Endothelial cell of umbilical vein (primary cell): ENCODE data around the gene CNIH1. TPM values are rescaled to one million over a fixed set of nuclear protein-coding genes. Genes with fewer than 3 reads are reported as not detected.

Experiments
- BruUV-seq: library from RNA; stranded (reverse); fragments of 400-500 nt; replicated peaks from 2 replicates; lab custom pipeline; 2021; lab: Mats Ljungman, UMichigan
- CTCF ChIA-PET: fragments of 300-600, 350-600 bp; sonication (Branson Sonifier 250); formaldehyde crosslinking; loops from one replicate; lab custom pipeline; 2021; ENCODE audit warnings: antibody characterized with exemption, inconsistent platforms; lab: Charles Lee
- POLR2A ChIA-PET: fragments of 300-600, 350-600 bp; sonication (Branson Sonifier 250); formaldehyde crosslinking; loops from one replicate; lab custom pipeline; 2021; ENCODE audit warnings: antibody characterized with exemption, inconsistent platforms; lab: Charles Lee
- DNase-seq: peaks from one replicate; pipeline ENCODE4 v3.0.0-alpha.2; 2011; ENCODE audit warnings: low read depth, low spot score
- FAIRE-seq: peaks from 2 replicates; lab custom pipeline; 2011; peaks lifted over from hg19 to GRCh38; lab: Jason Lieb, UNC
- H2AFZ ChIP-seq: 2 replicates; pipeline ENCODE4 v1.6.0; 2012; ENCODE audit warnings: low read depth, low read length, control low read depth, inconsistent platforms
- H3K27ac ChIP-seq: 2 replicates; pipeline ENCODE4 v1.5.1; 2011; ENCODE audit warnings: low read depth, mild to moderate bottlenecking, control low read depth, low read length, moderate library complexity; ENCODE audit not compliant: insufficient read depth
- H3K27me3 ChIP-seq, 2 experiments: 2 replicates each; pipeline versions ENCODE4 v1.6.0 to v1.6.1; 2011; ENCODE audit warnings: low read length in 2 of 2, mixed read lengths in 1 of 2; ENCODE audit not compliant: control insufficient read depth in 2 of 2, insufficient read depth in 2 of 2
- H3K36me3 ChIP-seq, 2 experiments: 2 replicates in 1 of 2; 3 replicates in 1 of 2; pipeline ENCODE4 v1.5.1; 2011; ENCODE audit warnings: low read length in 2 of 2, mild to moderate bottlenecking in 1 of 2, moderate library complexity in 1 of 2; ENCODE audit not compliant: control insufficient read depth in 2 of 2, insufficient read depth in 2 of 2; ENCODE audit errors: extremely low read depth in 1 of 2
- H3K4me1 ChIP-seq: 3 replicates; pipeline ENCODE4 v1.5.1; 2011; ENCODE audit warnings: mild to moderate bottlenecking, low read length; ENCODE audit not compliant: control insufficient read depth, insufficient read depth; ENCODE audit errors: extremely low read depth
- H3K4me2 ChIP-seq: 2 replicates; pipeline ENCODE4 v1.6.1; 2011; ENCODE audit warnings: low read length, control low read depth, mixed read lengths; ENCODE audit not compliant: insufficient read depth
- H3K4me3 ChIP-seq, 3 experiments: fragments of 200-600 bp in 1 of 3; sonication (generic), shearing (Covaris generic) in 1 of 3; replicated peaks in 1 of 3; 2 replicates each; pipeline ENCODE4 v1.5.1; 2011 to 2016; ENCODE audit warnings: control low read depth in 3 of 3, low read length in 3 of 3, mild to moderate bottlenecking in 2 of 3, inconsistent platforms in 1 of 3, low read depth in 1 of 3, moderate library complexity in 1 of 3; ENCODE audit not compliant: insufficient read depth in 1 of 3
- H3K79me2 ChIP-seq: 2 replicates; pipeline ENCODE4 v1.6.0; 2012; ENCODE audit warnings: low read length, inconsistent platforms; ENCODE audit not compliant: control insufficient read depth, insufficient read depth
- H3K9ac ChIP-seq: replicated peaks from 2 replicates; pipeline ENCODE3; 2011; ENCODE audit warnings: low read length, control low read depth; ENCODE audit not compliant: insufficient read depth; ENCODE audit errors: extremely low read depth
- H3K9me1 ChIP-seq: replicated peaks from 3 replicates; pipeline ENCODE4 v1.6.0; 2011; ENCODE audit warnings: mild to moderate bottlenecking, low read length; ENCODE audit not compliant: control insufficient read depth, insufficient read depth; ENCODE audit errors: extremely low read depth
- H3K9me3 ChIP-seq: replicated peaks from 2 replicates; pipeline ENCODE4 v1.5.1; 2012; ENCODE audit warnings: low read length, inconsistent platforms; ENCODE audit not compliant: control insufficient read depth, insufficient read depth
- H4K20me1 ChIP-seq: replicated peaks from 2 replicates; pipeline ENCODE3; 2011; ENCODE audit warnings: mild to moderate bottlenecking, low read length; ENCODE audit not compliant: control insufficient read depth, insufficient read depth; ENCODE audit errors: extremely low read depth
- CTCF ChIP-seq, 2 donors: IDR thresholded peaks; 1 replicate in 1 of 2; 2 replicates in 1 of 2; pipeline ENCODE4 v1.5.1; 2011; ENCODE audit warnings: low read length in 2 of 2, mild to moderate bottlenecking in 2 of 2, moderate library complexity in 2 of 2, control low read depth in 1 of 2, inconsistent platforms in 1 of 2, low read depth in 1 of 2; ENCODE audit not compliant: insufficient read depth in 1 of 2; ENCODE audit errors: extremely low read depth in 1 of 2
- EZH2 ChIP-seq: IDR thresholded peaks from 2 replicates; pipeline ENCODE4 v1.6.1; 2012; ENCODE audit warnings: borderline replicate concordance, low read depth, mild to moderate bottlenecking, moderate library complexity, low read length, inconsistent platforms; ENCODE audit not compliant: severe bottlenecking
- FOS ChIP-seq: IDR thresholded peaks from 2 replicates; pipeline ENCODE4 v1.6.1; 2011; ENCODE audit warnings: mild to moderate bottlenecking, low read length, moderate library complexity, borderline replicate concordance; ENCODE audit not compliant: insufficient read depth
- GATA2 ChIP-seq: IDR thresholded peaks from 2 replicates; pipeline ENCODE4 v1.7.0; 2011; ENCODE audit warnings: low read depth, mild to moderate bottlenecking, moderate library complexity, mixed read lengths, low read length; ENCODE audit not compliant: insufficient read length, insufficient read depth
- JUN ChIP-seq: IDR thresholded peaks from 2 replicates; pipeline ENCODE4 v1.6.1; 2011; ENCODE audit warnings: borderline replicate concordance, low read depth; ENCODE audit not compliant: insufficient read length, insufficient read depth
- MAX ChIP-seq: IDR thresholded peaks from 2 replicates; pipeline ENCODE4 v1.6.1; 2011; ENCODE audit not compliant: insufficient read depth, insufficient read length
- MYC ChIP-seq: IDR thresholded peaks from one replicate; pipeline ENCODE4 v1.6.1; 2011; ENCODE audit warnings: mild to moderate bottlenecking, low read depth, low read length
- POLR2A ChIP-seq: IDR thresholded peaks from 2 replicates; pipeline ENCODE4 v1.6.1; 2012; ENCODE audit warnings: low read depth, mild to moderate bottlenecking, control low read depth, low read length
- POLR2AphosphoS5 ChIP-seq: IDR thresholded peaks from 2 replicates; pipeline ENCODE4 v1.6.1; 2012; ENCODE audit warnings: low read depth, mild to moderate bottlenecking, control low read depth, low read length, moderate library complexity; ENCODE audit not compliant: insufficient read depth
- dilution Hi-C: fragments of 300-500 bp; cut with MboI; formaldehyde crosslinking; loops from one replicate; pipeline ENCODE4 v1.15.0; 2019; ENCODE audit warnings: low sequenced_read_pairs; ENCODE audit not compliant: extremely low pct_ligation_motif_present
- intact Hi-C: fragments of 100-400 bp; cut with micrococcal nuclease; formaldehyde crosslinking; loops from one replicate; pipeline ENCODE4 v1.10.0; 2022
- polyA plus RNA-seq, 4 experiments: library from polyadenylated mRNA; depleted of rRNA in 3 of 4; stranded (reverse) in 3 of 4; unstranded in 1 of 4; fragments of >200 nt; gene quantifications; 2 replicates each; pipeline versions ENCODE4 v1.2.1 to v1.2.3, GENCODE V29; 2011 to 2012; ENCODE audit warnings: missing spikeins in 1 of 4
- total RNA-seq: library from RNA; stranded (reverse); gene quantifications from 2 replicates; pipeline ENCODE4 v1.2.3, GENCODE V29; 2021

The CNIH1 gene
- total and polyA plus RNA-seq, 2 donors (not counting 3 experiments of a cell fraction or from before 2014, with no cell fraction given): 125 to 328 TPM

- Histone ChIP-seq H3K4me3 (no peak overlapping the region), H3K4me1 (no peaks in the 10 kb centered on the region), H3K4me2 (no peak overlapping the region), H4K20me1 (no peaks in the 10 kb centered on the region), H3K36me3 (no peaks in the 10 kb centered on the region), H3K27ac (no peak overlapping the region), H3K27me3 (peaks cover 10 to 26% of the 10 kb centered on the region in 2 experiments), H3K9ac (no peak overlapping the region), H3K79me2 (no peaks in the 10 kb centered on the region), H3K9me3 (no peaks in the 10 kb centered on the region), H2AFZ (no peak overlapping the region), H3K9me1 (no peaks in the 10 kb centered on the region)
- dilution Hi-C loops: no loop called here
- TF ChIP-seq EZH2 (no peak), MAX (no peak), POLR2A (no peak), POLR2AphosphoS5 (no peak), GATA2 (no peak), FOS (no peak), MYC (no peak), JUN (no peak), CTCF (IDR thresholded peaks at IDR 0.05; ENCODE audit: extremely low read depth in 1 of 2, insufficient read depth in 1 of 2, low read depth in 1 of 2, low read length in 2 of 2) (no peak)
- no peak for DNase-seq
- CTCF ChIA-PET: interaction anchor here (1.4 to 1.5 kb wide), 2 partner anchors 9 to 18 kb away, joined by 3 to 5 read pairs; no protein-coding TSS in a partner anchor
- no peak for FAIRE-seq
- intact Hi-C loops: no loop called here
- no TSS peak for BruUV-seq
- POLR2A ChIA-PET: no interaction called here
Observed at GRCh38 chr14:54392131-54392859, 48.9 kb downstream of the CNIH1 start.
